HL-60/S4 treated with phorbol 12-myristate 13-acetate at 8.2 ng/mL for 4 days and 3 days (cell line): ENCODE measurements around the gene NFKBIB.
"Not testable (repeated sequence)": the region's sequence is repeated elsewhere in the genome, so short reads cannot be mapped to it uniquely, and the experiment has no call there.

Experiments used
- in situ Hi-C: fragments of 300-500 bp; cut with MboI; formaldehyde crosslinking; loops from 2 replicates; pipeline ENCODE4 v1.15.0; 2022; ENCODE audit warnings: low sequenced_read_pairs

The NFKBIB gene

DNA sequence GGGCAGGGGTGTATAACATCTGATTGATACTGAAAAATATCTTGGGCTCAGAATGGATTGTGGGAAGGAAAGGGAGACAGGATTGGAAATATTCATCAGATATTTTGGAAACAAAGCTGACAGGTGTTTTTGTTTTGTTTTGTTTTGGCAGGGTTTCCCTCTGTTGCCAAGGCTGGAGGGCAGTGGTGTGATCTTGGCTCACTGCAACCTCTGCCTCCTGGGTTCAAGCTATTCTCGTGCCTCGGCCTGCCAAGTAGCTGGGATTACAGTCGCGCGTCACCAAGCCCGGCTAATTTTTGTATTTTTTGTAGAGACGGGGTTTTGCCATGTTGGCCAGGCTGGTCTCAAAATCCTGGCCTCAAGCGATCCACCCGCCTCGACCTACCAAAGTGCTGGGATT lies 26.4 kb upstream of the NFKBIB start:
- in situ Hi-C loops: not testable (repeated sequence)

- in situ Hi-C loops: no loop called here
These were observed 23.9 kb upstream of the NFKBIB start for GRCh38 chr19:38875656-38876395.

DNA sequence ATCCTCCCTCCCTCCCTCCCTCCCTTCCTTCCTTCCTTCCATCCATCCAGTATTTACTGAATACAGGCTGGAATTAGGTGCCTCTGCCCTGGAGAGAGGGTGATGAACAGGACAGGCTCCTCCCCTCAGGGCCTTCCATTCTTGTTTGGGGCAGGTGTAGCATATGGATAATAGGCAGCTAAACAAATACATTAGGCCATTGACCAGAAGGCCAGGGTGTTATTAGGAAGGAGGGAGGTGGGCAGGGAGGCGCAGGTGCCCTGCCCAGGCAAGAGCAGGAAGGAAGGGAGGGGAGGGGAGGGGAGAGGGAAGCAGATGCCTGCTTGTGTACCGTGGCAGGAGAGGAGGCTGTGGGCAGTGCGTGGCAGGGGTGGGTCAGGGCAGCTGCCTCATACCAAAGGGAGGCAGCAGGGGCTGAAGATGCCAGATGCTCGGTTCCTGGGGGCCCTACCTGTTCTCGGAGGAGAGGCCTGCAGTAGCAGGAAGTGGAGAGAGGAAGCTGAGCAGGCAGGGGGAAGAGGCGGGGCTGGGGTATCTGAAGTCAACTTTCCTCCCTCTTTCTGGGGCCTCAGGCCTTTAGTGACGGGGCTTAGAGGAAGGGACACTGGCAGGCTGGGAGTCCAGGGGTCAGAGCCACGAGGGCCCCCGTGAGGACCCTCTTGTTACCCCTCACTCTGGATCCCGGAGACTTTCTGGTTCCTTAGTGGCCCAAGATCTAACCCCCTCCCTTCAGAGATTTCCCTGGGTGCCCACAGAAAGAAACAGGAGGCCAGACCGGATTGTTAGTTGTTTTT lies 21.8 kb upstream of the NFKBIB start, which contains the start of gene RINL:
Gene RINL, minus strand, starts transcription at position 495 of the 794 bp plus-strand sequence. CDS start 1,533 bp downstream, outside the sequence.
- in situ Hi-C loops: no loop called here

DNA sequence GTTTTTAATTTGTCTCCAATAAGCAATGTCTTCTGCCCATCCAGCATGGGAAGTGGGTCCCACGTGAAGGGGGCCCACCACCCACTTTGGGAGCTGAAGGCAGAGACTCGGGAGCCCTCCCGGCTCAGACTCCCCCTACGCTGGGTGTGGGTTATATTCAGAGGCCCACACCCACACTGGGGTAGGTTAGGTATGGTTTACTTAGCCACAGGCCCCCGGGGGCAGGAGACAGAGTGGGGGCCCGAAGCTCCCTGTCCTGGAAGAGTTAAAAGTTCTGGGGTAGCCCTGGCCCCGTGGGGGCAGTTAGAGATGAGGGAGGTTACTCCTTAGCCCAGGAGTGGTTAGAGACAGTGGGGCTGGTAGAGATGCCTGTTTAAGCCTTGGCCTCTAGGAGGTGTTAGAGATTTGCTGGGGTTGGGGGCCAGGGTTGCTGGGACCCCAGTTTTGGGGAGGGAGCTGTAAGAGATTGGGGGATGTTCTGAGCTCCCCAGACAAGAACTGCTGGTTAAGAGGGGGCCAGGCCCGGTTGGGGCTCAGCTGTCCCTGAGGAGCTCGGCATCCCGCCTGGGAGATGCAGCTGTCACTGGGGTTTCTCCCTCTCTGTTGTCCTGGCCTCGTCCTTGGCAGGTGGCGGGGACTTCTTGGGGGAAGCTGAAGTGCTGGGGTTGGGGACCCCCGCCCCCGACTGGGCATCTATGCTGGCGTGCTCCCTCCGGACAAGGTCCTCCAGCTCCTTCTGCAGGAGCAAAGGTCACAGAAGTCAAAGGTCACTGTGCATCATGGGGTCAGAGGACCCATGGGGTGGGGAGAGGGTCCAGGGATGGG lies 21.0 kb upstream of the NFKBIB start:
- in situ Hi-C loops: no loop called here

- in situ Hi-C loops: no loop called here
These were observed 20.4 kb upstream of the NFKBIB start for GRCh38 chr19:38879400-38879751.

DNA sequence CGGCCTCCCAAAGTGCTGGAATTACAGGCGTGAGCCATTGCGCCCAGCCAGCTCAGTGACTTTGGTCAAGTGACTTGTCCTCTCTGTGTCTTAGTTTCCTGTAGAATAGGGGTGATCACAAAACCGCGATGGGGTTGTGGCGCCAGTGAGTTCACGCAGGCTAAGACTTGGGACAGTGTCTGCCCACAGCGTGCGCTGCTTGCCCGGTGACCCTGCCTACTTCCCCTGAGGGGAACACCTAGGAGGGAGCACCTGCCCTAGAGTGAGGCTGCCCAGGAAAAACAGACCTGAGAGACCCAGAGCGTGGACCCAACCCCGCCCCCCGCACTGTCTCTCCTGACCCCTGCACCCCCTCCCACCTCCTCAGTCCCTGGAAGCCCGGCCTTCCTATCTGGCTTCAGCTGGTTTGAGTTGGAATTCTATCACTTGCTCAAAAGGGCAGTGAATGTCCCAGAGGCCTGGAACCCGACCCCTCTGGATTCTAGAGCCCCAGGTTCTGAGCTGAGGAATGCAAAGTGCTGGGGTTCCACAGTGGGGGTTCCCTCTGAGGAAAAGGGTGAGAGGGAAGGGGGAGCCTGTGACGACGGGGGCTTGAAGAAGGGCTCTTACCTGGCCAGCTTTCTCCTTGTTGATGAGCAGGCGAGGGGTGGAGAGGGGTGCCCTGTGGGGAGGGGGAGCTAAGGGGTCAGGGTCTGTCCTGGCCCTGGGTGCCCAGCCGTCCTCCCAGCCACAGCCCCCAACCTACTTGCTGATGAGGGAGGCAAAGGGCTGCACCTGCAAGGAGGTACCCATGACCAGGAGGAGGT lies 19.5 kb upstream of the NFKBIB start:
- in situ Hi-C loops: no loop called here

- in situ Hi-C loops: no loop called here
These were observed 18.7 kb upstream of the NFKBIB start for GRCh38 chr19:38880882-38881609.

- in situ Hi-C loops: no loop called here
These were observed 16.5 kb upstream of the NFKBIB start for GRCh38 chr19:38883286-38883685.

DNA sequence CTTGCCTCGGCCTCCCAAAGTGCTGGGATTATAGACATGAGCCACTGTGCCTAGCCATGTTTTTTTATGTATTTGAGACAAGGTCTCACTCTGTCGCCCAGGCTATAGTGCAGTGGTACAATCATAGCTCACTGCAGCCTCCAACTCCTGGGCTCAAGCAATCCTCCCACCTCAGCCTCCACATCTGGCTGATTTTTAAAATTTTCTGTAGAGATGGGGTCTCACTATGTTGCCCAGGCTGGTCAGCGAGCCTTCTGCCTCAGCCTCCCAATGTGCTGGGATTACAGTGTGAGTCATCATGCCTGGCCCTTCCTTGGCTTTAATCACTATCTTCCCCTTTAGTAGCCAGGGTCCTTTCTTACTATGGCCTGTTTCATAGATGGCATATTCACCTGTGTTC lies 15.1 kb upstream of the NFKBIB start:
- in situ Hi-C loops: not testable (repeated sequence)

GRCh38 chr19:38888876-38889275 lies 10.9 kb upstream of the NFKBIB start:
- in situ Hi-C loops: no loop called here

- in situ Hi-C loops: no loop called here
These were observed 10.0 kb upstream of the NFKBIB start for GRCh38 chr19:38889803-38890202.

DNA sequence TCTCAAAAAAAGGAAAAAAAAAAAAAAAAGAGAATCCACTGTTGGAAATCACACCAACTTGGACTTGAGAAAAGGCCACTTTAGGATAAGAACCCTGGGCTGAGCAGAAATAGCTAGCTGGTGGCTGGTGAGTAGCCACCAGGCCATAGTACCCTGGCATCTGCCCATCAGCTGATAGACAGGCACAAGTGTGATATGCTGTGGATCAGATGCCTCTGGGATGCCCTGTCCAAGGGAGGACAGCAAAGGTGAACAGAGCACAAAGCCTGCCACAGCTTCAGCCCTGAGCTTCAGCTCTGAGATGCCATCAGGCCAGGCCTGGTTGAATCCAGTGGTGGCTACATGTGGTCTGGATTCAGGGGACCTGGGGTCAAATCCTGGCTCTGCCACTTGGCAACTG lies 9.1 kb upstream of the NFKBIB start:
- in situ Hi-C loops: no loop called here

- in situ Hi-C loops: no loop called here
These were observed 8.0 kb upstream of the NFKBIB start for GRCh38 chr19:38891771-38892170.

DNA sequence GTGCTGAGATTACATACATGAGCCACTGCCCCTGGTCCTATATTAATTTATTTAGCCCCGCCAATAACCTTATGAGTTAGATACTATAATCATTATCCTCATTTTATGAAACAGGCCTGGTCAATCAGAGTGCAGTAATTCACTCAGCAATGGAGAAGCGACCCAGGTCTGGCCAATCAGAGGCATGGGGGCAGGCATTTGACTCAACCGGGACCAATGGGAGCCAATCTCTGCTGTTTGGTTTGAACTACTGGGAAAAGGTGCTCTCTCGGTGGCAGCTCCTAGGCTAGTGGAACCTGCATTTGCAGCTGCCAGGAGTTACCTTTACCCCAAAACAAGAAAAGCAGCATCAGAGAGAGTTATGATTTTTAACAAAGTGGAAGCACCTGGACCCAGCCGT lies 6.9 kb upstream of the NFKBIB start:
- in situ Hi-C loops: no loop called here

- in situ Hi-C loops: no loop called here
These were observed 6.4 kb upstream of the NFKBIB start for GRCh38 chr19:38893341-38893771.

DNA sequence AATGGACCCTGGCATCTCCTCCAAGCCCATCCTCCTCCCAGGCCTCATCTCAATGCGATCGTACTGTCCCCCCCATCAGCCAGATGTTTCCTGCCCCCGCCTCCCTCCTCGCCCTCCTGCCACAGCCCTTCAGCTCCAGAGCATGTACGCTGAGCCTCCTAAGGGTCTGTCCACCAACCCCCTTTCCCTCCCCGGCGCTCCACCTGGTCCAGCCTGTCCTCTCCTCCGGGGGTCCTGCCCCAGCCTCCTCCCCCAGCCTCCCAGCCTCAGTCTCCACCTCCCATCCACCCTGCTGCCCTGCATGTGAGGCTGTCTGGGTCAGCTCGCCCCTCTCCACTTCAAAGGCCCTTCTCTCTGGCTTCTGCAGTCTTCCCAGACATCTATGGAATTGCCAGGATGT lies 4.8 kb upstream of the NFKBIB start:
- in situ Hi-C loops: no loop called here

DNA sequence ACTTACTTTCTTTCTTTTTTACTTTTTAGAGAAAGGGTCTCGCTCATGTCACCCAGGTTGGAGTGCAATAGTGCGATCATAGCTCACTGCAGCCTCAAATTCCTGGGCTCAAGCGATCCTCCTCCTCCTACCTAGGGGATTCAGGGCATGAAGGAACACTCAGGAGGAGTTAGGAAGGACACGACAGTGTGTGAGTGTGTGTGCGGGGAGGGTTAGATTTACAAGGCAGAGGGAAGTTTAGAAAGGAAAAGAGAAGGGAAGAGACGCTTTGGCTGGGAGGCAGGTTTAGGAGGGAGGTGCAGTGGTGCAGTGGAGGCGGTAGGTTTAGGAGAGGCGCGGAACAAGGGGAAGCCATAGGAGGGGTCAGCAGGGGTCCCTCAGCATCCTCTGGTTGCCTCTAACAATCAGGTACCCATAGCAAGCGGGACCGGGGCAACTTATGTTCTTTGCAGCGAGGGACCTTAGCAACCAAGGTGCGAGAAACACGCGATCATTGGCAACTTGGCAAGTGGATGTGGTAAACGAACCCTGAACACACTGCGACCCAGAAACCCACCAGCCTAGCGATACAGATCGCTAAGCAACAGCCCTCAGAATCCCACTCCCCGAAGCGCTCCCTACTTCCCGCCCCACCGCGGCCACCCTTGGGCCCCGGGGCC lies 852 bp upstream of the NFKBIB start:
- in situ Hi-C loops: no loop called here

GRCh38 chr19:38900202-38900629 lies 447 bp downstream of the NFKBIB start:
- in situ Hi-C loops: loop anchor here (25.0 kb wide), 1 partner anchor 488 kb away; the partner anchor contains the start of gene FAM98C

- in situ Hi-C loops: loop anchor here (25.0 kb wide), 1 partner anchor 488 kb away; the partner anchor contains the start of gene FAM98C
These were observed 998 bp downstream of the NFKBIB start for GRCh38 chr19:38900743-38901190.
